Hypothalamus (tissue), 51 donors: ENCODE results near the gene GSTM3.

Source experiments
- DNase-seq, 51 donors: peaks; one replicate each; lab custom pipeline; 2025; lab: John Stamatoyannopoulos, UW

Gene GSTM3

DNA sequence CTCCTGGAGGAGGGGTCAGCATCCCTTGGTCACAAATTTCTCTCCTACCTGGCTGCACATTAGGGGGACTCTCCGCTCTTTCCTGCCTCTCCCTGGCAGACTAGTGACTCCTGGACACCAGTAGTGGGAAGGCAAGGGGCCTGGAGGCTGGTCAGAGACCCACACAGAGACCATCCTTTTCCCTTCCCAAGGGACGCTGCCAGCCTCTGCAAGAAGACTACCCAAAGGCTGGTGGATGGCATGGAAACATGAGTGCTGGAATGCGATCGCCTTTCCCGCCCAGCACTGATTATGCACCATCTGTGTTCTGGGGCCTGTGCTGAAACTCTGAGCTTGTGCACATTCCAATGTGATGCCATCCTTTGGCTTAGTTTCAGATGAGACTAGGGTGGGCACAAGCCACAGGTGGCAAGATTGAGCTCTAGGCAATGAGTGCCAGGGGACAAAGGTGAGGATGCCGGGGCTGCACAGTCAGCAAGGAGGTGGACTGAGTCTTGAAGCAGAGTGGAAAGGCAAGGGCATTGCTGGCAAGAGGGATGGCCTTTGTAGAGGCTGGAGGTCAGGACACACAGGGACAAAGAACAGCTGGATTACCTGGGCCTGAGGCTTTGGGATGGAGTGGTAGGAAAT, 35.5 kb upstream of the GSTM3 start:
- DNase-seq, result no peak

DNA sequence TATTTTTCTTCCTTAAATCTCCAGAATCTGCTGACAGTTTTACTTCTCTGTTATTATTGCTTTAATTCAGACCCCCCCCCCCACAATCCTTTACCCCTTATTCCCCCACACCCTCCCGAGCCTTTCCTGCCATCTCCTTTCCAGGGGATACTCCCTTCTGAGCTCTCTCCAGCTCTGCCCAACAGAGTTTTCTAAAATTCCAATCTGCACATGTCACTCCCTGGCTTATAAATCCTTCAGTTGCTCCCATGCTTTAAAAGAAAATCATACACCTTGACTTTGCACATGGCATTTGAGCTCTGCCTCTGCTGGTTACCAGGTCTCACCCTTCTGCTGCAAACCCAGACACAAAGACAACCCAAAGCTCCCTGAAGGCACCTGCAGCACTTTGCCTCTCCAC, 34.6 kb upstream of the GSTM3 start:
- DNase-seq, result no peak

DNA sequence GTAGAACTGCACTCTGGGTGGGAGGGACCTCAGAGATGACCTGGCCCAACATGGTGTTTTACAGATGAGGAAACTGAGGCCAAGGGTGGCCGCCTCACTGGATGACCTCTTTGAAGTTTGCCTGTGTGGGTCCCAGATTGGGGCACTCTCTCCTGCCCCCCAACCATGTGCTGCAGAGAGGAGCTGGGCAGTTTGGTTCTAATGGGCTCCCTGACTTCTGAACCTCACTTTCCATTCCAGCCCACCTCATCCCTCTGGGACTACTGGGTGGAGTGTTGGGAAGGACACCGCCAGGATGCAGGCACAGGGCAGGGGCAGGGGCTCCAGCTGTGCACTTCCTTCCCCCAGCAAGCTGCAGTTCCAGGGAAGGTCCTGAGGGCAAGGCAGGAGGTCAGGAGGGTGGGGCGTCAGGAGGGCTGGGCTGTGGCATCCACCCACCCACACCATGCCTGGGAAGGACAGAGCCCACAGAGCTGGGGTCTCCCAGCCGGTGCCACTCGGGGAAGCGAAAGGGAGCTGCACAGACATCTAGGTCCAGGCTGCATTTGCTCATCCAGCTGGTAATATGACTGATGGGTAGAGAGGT, 33.2 kb upstream of the GSTM3 start:
- DNase-seq, result peak in 1 of 51 donors; percentile 18

DNA sequence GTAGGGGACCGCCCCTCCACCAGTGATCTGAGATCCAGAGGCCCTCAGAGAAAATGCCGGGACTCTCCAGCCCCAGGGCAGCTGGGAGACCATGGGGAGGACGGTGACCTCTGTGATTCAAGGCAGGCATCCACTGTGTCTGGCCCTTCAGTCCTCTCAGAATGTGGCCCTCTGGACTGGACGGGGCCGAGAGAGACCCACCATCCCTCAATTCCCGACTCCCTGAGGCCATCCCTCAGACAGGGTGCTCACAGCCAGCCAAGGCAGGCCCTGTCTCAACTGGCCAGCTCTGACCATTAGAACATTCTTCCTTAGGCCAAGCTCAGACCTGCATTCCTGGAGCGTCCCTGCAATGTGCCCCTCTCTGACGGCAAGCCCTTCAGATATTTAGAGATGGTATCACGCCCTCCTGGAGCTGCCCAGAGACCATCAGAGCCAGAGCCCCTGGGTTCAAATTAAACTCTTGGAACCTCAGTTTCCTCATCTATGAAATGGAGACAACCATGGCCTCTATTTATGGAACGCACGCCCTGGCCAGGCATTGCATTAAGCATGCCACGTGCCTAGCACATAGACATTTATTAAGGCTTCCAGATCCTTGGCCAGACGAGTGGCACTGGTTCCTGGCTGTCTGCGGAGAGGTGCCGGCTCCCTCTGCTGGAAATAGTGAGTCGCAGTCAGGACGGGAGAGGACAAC, 32.5 kb upstream of the GSTM3 start:
- DNase-seq, result peak in 44 of 51 donors; percentile 17 to 84 (median 64)

DNA sequence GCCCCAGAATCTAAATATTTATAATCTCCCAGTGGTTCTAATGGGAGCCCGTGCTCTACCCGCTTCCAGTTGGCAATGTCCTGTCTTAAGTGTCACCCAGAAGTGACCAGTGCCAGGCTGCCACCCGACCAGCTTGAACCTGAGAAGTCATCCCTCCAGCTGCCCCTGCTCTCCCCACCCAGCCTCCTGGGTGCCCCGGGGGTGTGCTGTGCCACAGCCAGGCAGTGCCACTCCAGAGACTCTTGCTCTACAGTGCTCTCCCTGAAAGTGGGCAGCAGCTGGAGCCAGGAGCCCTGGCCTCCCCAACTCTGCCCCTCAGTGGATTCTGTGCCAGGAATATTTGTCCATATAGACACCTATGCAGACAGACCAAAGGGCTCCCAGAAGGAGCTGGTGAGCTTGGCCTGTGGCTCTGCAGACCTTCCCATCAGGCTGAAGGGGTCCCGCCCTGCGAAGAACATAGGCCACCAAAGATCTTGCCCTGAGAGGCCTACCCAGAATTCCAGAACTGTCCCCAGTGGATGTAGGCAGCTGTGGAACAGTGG, 31.9 kb upstream of the GSTM3 start:
- DNase-seq, result no peak

DNA sequence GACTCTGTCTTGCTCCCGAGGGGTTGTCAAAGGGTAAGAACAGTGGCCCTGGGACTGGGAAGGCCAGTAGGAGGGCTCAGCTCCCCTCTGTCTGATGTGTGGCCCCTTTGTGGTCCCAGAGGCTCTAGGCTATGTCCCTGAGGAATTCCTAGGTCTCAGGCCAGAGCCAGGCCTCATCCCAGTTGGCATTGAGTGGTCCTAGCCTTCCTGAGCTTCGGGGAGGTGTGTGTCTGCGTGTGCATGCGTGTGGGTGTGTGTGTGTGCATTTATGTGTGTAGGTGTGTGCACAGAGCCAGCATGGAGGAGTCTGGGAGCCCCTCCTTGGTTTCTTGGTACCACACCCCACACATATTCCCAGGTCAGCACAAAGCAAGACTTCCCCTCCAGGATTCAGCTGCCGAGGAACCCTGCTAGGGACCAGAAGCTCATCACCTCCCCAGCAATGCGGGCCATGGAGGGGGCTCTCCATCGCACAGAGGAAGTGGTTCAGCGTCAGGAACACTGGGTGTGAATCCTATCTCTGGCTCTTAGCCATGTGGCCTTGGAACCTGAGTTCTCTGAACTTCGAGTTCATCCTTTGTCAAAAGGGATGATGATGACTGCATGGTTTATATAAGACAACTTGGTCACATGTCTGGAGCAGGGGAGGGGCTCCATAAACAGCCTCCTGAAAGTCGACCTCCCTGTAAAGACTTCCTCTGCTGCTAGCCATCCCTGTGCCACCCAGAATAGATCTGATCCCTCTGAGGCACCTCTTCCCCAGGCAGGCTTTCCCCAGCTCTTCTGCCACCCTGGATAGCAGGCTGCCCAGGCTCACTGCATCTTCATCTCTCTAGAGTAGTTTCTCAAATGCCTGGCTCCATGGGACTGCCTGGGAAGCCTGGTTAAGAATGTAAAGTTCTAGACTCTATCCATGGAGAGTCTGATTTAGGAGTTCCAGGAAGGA, 31.1 kb upstream of the GSTM3 start:
- DNase-seq, result no peak

DNA sequence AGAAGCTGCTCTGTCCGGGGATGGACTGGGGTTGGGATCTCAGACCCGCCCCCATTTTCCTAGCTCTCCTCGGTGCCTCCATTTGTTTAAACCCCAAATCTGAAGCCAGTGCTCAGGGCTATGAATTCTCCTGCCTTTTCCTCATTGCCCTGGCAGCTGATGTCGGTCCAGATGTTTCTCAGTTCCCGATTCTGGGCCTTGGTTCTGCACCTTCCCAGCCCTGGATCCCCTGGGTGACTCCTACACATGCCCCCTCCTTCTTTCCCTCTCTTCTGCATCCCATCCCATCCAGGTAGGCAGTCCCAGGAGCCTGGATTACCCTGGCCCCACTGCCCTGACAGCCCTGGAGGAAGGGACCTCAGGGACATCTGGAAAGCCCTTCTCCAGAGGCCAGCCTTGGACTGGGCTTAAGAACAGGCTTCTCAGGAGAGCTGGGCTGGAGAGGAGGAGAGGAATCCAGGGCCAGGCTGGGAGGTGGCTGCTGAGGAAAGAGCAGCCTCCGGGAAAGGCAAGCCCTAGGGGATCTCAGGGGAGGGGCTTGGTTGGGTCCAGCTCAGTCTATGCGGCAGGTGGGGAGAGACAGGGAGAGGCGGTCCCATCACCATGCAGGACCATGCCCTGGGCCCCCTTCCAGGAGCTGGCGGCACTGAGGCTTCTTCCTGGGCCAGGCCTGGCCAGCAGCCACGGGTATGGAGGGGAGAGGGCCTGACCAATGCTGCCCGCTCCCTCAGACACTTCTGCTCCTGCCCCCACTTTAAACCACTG, 29.7 kb upstream of the GSTM3 start:
- peak in 44 of 51 donors; percentile 13 to 88 (median 64) for DNase-seq

DNA sequence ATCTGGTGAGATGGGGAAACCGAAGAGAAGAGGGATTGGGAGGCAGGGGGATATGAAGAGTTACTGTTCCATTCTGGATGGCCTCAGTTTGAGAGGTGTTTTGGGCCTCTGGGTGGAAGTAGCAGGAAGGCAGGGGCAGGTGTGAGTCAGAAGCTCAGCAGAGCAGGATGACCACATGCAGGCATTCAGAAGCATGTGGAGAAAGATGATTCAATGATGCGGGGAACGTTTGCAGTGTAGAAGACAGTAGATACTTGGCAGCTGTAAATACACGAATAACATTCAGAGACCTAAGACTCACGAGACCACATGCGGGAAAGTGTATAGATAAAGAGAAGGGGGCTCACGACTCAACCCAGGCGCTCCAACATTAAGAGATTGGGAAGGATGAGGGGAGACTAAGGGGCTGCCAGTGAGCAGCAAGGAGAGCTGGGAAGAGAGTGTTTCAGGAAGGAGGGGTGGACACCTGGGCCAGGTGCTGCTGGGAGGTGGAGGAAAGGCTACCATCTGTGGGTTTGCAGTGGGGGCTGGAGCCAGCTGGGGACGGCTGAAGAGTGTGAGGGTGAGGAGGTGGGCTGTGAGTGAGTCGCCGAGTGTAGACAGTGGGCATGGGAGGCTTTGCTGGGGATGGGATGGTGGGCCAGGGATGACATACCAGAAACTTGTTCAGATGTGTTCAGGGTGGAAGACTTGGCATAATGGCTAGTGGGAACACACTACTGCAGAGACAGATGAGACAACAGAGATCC, 28.7 kb upstream of the GSTM3 start:
- no peak for DNase-seq

DNA sequence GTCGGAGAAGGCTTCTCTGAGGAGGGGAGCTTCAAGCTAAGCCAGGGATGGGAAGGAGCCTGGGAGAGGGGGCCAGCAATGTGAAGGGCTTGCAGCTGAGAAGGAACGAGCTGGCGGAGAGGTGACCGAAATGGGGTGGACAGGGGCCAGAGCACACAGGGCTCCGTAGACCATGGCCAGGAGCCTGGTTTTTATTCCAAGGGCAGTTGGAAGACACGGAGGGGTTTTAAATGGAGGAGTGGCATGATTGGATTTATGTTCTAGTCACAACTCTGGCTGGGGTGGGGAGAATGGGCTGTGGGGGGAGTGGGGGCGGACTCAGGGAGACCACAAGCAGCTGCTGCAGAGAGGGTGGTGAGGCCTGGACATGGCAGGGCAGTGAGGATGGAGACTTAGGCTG, 28.0 kb upstream of the GSTM3 start:
- no peak for DNase-seq

DNA sequence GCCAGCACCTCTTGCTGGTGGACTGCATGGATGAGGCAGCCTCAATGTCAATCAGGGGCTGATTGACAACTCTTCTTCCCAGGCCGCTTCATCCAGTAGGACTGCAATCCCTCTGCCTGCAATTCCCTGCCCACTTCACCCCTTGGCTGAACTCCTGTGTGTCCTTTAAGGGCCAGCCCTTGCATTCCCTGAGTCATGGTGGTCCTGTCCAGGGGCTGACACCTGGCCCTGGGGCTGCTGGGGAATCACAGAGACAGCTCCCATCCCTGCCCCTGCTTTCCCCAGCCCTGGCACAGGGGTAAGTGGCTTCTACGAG, 27.5 kb upstream of the GSTM3 start:
- no peak for DNase-seq

DNA sequence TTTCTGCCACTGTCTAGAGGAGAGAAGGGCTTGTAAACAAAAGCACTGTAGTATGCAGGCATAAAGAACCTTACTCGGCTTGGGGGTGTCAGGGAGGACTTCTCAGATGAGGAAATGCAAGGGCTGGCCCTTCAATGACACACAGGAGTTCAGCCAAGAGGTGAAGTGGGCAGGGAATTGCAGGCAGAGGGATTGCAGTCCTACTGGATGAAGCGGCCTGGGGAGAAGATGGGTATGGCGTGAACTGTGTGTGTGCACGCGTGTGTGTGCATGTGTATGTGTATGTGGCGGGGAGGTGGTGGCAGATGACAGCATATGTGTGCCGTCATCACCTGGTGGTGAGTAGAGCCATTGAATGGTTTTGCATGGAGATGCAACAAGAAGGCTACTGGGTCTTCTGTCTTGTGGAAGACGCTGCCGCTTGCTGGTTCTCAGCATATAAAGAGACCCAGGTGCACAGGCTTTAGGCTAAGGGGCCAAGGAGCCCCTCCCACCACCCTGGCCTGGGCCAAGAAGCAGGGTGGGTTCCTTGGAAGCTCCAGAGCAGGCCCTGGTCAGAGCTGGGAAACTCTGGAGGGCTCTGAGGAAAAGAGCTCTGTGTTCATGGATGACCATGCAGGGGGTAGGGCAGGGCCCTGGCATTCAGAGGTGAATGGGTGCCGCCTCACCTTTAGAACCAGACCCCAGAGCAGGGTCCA, 26.9 kb upstream of the GSTM3 start:
- no peak for DNase-seq

DNA sequence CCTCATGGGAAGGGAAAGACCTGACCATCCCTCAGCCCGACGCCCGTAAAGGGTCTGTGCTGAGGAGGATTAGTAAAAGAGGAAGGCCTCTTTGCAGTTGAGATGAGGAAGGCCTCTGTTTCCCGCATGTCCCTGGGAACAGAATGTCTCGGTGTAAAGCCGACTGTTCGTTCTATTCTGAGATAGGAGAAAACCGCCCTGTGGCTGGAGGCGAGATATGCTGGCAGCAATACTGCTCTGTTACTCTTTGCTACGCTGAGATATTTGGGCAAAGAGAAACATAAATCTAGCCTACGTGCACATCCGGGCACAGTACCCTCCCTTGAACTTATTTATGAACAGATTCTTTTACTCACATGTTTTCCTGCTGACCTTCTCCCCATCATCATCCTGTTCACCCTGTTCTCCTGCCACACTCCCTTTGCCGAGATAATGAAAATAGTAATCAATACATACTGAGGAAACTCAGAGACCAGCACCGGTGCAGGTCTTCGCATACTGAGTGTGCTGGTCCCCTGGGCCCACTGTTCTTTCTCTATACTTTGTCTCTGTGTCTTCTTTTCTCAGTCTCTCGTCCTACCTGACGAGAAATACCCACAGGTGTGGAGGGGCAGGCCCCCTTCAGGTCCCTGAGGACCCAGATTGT, 26.3 kb upstream of the GSTM3 start:
- peak in 1 of 51 donors; percentile 11 for DNase-seq

DNA sequence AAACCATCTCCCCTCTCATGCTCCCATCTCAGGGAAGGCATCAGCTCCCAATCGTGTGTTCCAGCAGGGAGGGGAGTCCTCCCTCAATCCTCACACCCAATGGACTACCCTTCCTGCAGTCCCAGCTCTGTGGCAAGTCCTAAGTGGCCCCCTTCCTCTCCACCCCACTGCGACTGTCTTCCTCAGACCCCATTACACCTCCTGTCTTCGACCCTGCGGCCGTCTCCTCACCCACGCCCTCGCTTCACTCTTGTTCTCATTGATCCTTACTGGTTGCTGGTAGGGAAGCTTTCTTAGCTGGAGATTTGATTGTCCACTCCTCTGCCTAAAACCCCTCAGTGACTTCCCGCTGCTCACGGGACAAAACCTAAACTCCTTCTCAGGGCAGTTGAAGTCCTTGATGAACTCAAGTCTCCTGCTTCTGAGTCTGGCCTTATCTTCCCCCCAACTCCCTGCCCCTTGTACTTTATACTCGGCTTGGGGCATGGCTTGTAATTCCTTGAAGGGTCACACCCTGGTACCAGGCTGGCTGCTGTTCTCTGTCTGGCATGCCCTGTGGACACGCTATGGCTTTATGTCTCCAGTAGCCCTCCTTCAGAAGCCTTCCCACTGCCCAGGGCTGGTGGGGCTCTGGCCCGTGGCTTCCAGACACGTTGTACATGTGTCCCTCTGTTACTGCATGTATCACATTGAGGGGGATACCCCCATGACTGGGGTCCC, 25.2 kb upstream of the GSTM3 start:
- no peak for DNase-seq

DNA sequence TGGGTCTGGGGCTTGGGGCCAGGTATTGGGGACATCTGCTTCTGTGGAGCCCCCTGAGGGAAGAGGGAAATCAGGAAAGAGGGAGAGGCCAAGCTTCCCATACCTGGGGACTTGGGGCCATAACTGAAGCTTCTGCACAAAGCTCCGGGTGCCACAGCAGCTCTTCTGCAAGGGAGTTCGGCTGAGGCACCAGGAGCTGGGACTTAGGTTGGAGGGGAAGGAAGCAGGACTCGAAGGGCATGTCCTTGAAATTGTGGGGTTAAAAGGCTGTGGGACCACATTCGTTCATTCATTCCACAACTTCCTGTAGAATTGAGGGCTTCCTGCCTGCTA, 24.6 kb upstream of the GSTM3 start:
- no peak for DNase-seq

DNA sequence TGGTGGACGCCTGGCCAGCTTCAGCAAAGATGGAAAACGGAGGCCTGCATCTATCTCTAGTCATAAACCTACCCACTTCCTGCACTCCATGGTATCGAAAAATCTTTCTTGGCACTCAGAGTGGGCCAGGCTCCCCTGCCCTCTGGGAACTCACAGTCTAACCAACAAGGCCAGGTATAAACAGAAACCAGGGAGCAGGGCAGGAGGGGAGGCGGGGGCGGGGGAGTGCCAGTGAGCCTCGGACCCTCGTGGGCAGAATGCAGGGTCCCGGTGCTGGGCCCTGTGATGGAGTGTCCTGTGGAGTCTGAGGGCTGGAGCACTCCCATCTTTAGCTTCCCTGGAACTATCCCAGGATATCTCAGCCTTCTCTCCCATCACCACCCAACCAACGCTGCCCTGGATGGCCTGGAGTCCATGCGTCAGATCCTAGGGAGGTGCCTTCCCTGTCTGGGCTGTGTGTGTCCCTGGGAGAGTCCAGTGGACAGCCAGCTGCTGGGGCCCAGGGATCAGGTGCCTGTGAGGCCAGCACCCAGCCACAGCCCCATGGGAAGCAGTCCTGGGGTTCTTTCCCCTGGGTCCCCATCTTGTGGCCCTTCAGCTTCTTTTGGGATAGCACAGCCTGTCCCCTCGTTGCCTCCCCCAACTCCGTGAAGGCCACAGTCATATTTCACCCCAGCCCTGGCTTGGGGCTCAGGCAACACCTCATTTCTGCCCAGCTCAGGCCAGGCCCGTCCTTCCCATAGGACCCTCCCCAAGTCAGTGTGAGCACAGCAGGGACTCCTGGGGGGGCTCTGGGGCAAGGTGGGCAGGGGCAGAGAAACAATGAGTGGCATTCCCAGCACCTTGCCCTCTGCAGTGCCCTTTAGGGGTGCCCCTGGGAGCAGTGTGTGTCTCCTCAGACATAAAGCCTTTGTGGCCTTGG, 24.0 kb upstream of the GSTM3 start:
- no peak for DNase-seq

DNA sequence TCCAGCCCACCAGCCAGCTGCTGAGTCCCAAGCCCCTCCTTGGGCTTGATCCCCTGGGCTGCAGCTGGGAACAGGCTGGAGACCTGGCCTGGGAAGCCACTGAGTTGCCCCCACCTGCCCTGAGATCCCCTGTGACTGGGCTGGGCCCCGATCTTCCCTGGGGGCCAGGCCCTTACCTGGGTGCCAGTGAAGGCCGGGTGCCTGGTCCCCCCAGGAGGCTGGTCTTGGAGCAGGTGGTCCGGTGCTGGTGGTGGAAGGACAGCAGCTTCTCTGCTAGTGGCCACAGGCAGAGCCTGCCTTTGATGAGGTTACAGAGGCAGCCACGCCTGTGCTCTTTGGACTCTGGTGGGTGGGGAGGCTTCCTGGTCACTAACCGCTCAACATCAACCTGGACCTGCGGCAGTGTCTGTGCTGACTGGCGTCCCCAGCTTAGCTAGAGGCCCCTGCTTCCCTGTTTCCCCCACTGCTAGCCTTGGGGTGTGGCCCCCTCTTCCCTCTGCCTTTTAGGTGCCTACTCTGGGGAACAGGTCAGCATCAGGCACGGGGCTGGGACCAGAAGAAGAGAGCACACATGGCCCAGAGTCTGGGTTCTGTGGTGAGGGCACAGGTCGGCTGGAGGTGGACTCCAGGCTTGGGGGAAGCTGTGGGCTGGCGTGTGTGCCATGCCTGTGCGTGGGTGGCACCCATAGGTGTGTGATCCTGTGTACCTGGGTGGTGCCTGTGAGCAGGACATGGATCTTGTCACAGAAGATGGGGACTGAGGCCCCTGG, 23.0 kb upstream of the GSTM3 start, which contains the start of gene EPS8L3:
Gene EPS8L3 (minus strand): TSS at position 278 of the 770 bp plus-strand sequence. CDS start 2,174 bp downstream, outside the sequence.
- DNase-seq, result no peak
